Activated naive CD4-positive, alpha-beta T cell treated with anti-CD3 and anti-CD28 coated beads, Interleukin-2, amount 50 U/mL, for 72 hours (primary cell): Measurements from ENCODE around the gene FOXE1. TPM values are rescaled to one million over a fixed set of nuclear protein-coding genes. Genes with fewer than 3 reads are reported as not detected.
A peak's percentile ranks its signal among the peaks of the same experiment; 100 is the strongest.

Experiments
- ATAC-seq, 2 donors: fragments of 150-1000 bp; cut with Tn5 transposase; 2 replicates each; pipeline ENCODE4 v1.10.0; 2021; ENCODE audit warnings: mild to moderate bottlenecking in 2 of 2, moderate library complexity in 2 of 2
- DNase-seq, 2 donors: peaks; one replicate each; pipeline ENCODE4 v3.0.0; 2021 to 2022; ENCODE audit warnings: low spot score in 2 of 2
- H3K27ac Mint-ChIP-seq, 2 donors: one replicate each; pipeline ENCODE4 v1.8.0; 2022; ENCODE audit warnings: mild to moderate bottlenecking in 2 of 2, mixed read lengths in 2 of 2
- H3K36me3 Mint-ChIP-seq, 2 donors: one replicate each; pipeline ENCODE4 v1.8.0; 2022; ENCODE audit warnings: mixed read lengths in 2 of 2
- H3K9me3 Mint-ChIP-seq, 2 donors: one replicate each; pipeline ENCODE4 v1.8.0; 2022; ENCODE audit warnings: mixed read lengths in 2 of 2
- total RNA-seq, 2 donors: library from RNA; stranded (reverse); gene quantifications; one replicate each; pipeline ENCODE4 v1.2.3, GENCODE V29; 2022

Gene FOXE1
- total RNA-seq = under 1 TPM; 0.06 to 0.07 TPM

DNA sequence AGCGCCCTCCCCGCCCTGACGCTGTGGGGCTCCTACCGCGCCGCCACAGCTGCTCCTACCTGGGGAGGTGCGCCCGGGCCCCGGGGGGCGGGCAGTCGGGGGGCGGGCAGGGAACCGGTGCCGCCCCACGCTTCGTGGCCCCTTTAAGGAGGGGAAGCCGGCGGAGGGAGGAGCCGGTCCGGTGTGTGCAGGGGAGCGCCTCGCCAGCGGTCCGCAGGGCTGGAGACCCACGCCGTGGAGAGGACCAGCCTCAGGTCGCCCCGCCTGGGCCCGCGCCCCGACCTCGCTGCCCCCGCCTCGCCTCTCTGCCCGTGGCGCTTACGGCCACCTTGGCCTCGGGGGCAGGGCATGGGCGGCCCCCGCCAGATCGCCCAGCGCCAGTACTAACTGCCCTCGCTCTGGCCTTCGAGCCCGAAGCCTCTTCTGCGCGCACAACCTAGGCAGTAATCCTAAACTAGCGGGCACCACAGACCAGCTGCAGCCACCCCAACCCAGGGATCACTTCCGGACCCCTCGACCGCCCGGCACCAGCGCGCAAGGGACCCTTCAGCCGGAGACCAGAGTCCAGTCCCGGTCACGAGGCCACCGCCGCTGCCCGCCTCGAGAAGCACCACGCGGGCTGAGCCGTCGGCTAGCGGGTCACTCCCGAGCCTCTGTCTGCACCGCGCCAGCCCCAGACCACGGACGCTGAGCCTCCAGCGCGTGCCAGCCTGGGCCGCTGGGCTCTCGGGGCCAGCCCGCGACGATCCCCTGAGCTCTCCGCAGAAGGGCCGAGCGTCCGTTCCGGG, at the start of gene FOXE1:
Gene FOXE1 (plus strand): TSS at position 171 of the 788 bp plus-strand sequence. CDS start 689 bp downstream, outside the sequence.
- DNase-seq = no peak
- peaks cover 0 to 13% of the 10 kb centered on the region in 2 donors for H3K36me3 Mint-ChIP-seq
- H3K27ac Mint-ChIP-seq = no peak within 1 kb of the TSS
- peak; percentile 13 to 49 for ATAC-seq
- H3K9me3 Mint-ChIP-seq = no peaks in the 10 kb centered on the region

DNA sequence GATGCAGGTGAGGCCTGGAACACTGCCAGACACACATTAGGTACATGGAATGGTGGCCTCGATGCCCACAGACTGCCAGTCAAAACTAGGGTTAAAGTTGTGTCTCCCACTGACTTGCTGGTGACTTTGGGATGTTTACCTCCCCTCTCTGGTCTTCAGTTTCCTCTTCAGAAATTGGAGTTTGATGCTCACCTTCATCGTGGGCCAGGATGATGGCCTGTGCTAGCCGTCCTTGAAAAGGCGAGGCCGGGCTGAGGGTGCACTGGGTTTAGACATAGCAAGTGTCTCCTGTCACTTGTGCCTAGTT, 49.0 kb upstream of the FOXE1 start:
- no peak for ATAC-seq
- Mint-ChIP-seq H3K27ac (no peak overlapping the region), H3K36me3 (peaks cover 0 to 6% of the 10 kb centered on the region in 2 donors), H3K9me3 (no peaks in the 10 kb centered on the region)
- no peak for DNase-seq

DNA sequence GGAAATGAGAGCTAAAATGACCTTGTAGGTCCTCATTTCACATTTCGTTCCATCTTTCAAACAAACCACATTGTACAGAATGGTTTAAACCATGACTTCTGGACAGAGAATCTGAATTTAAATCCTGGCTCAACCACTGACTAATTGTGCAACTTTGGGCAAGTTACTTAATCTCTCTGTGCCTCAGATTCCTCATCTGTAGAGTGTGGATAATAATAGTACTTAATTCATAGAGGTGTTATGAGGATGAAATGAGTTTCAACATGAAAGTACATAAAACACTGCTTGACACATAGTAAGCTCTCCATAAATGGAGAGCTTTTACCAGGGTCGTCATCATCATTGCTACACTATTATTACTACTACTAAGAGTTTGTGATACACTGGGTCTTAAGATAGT, 46.3 kb upstream of the FOXE1 start:
- Mint-ChIP-seq H3K27ac (no peak overlapping the region), H3K36me3 (peaks cover 0 to 6% of the 10 kb centered on the region in 2 donors), H3K9me3 (no peaks in the 10 kb centered on the region)
- DNase-seq (no peak), ATAC-seq (no peak)

DNA sequence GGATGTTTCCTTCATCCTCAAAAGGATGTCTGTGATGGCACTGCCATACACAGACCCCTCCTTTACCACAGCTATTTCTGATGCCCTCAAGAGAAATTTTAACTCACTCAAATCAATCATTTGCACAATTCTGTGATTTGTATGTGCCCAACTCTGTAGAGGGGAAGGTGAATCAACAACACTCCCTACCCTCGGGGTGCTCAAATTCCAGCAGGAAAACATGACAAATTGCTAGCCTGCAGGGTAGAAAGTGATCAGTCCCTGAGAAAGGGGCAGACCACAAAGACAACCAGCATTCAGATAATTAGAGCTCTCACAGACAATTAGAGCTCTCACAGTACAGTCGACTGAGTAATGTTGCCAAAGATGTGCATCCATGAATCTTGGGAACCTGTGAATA, 45.3 kb upstream of the FOXE1 start:
- DNase-seq = no peak
- H3K27ac Mint-ChIP-seq = no peak overlapping the region
- ATAC-seq = no peak
- peaks cover 0 to 6% of the 10 kb centered on the region in 2 donors for H3K36me3 Mint-ChIP-seq
- H3K9me3 Mint-ChIP-seq = no peaks in the 10 kb centered on the region

DNA sequence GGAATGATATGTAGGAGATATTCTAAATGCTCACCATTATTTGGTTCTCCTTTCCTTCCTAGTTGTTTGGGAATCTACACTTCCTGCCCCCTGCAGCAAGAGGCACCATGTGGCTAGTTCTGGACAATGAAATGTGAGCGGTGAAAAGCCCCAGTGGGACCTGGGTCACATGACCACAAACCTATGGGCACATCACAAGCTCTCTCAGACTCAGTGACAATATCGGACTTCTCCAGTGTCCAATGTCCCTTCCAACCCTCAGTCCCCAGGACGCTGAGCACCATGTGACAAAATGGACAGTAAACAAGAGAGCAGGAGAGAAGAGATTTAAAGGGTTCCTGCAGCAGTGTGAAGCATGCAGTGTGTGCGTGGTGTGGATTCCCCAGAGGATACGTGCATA, 44.6 kb upstream of the FOXE1 start:
- no peak for DNase-seq
- ATAC-seq = no peak
- Mint-ChIP-seq H3K9me3 (no peaks in the 10 kb centered on the region), H3K36me3 (peaks cover 0 to 6% of the 10 kb centered on the region in 2 donors), H3K27ac (no peak overlapping the region)

DNA sequence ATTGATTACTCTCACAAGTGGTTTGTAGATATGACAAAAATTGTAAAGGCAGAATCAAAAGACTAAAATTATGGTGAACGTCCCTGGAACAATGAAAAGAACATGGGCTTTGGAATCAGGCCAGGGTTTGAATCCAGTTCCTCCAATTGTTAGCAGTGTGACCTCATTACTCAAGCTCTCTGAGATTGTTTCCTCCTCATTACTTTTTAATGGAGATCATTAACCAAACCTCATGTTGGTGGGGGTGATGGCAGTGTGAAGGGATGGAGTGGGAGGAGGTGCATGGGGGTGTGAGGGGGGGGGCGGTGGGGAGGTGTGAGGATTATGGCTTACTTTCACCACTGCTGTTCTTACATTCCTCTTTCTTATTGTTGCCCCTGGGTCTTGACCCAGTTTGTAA, 44.1 kb upstream of the FOXE1 start:
- H3K27ac Mint-ChIP-seq = no peak overlapping the region
- no peak for DNase-seq
- no peaks in the 10 kb centered on the region for H3K9me3 Mint-ChIP-seq
- ATAC-seq = no peak
- H3K36me3 Mint-ChIP-seq = peaks cover 0 to 5% of the 10 kb centered on the region in 2 donors

DNA sequence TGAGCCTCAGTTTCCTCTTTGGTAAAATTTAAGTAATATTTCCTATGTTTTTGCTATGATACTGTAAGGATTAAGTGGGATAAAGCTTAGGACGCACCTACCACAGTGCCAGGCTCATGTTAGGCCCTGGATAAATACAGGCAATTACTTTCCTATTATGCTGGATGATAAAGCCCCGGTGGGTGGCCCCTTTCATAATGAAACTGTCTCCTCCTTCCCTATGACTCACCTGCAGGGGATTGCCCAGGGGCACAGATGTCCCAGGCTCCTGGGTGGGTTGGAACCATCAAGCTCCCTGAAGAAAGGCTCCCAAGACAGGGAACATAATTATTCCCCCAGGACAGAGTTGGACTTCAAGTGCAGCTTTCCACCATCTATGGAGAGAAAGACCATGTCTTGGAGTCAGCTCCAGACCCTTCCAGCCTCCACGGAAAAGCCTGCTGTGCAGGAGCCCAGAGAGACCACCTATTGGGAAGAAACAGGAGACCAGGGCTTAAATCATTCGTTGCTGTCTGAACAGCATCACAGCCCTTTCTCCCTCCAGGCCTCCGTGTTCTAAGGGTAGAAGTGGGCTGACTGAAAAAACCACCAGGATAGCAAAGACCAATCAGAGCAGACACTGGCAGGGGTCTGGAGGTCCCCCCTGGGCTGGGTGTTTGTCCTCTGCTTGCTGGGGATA, 43.2 kb upstream of the FOXE1 start:
- peak overlapping the region in 1 of 2 donors; percentile 16 for H3K27ac Mint-ChIP-seq
- no peak for DNase-seq
- H3K36me3 Mint-ChIP-seq = no peaks in the 10 kb centered on the region
- peak in 1 of 2 donors; percentile 54 for ATAC-seq
- H3K9me3 Mint-ChIP-seq = no peaks in the 10 kb centered on the region

DNA sequence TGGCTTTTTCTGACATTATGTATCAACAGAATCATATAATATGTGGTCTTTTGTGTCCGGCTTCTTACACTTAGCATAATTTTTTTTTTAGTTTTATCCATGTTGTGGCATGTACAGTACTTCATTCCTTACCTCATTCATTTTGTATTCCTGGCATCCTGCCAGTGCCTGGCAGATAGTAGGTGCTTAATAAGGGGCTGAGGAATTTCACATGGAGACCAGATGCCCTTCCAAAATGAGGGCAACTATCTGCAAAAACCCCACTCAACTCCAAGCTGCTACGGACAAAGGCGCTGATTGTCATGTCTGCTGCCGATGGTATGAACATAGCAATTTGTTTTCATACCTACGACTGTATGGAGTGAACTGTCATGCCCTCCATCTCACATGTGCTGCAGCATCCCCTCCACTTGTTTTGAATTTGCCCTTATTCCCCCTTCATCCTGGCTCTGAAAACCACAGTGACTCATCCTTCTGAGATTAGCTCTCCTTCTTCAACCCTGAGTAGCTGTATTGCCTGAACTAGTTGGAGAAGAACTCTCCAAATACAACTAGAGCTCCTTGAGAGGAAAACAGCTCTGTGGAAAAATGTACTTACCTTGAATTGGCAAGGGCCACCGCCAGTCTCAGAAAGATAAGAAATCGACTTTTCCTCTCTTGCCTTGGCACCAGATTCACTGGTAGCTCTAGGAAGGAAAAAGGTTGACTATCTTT, 41.3 kb upstream of the FOXE1 start:
- Mint-ChIP-seq H3K27ac (no peak overlapping the region), H3K36me3 (no peaks in the 10 kb centered on the region), H3K9me3 (no peaks in the 10 kb centered on the region)
- DNase-seq = no peak
- peak in 1 of 2 donors; percentile 18 for ATAC-seq

DNA sequence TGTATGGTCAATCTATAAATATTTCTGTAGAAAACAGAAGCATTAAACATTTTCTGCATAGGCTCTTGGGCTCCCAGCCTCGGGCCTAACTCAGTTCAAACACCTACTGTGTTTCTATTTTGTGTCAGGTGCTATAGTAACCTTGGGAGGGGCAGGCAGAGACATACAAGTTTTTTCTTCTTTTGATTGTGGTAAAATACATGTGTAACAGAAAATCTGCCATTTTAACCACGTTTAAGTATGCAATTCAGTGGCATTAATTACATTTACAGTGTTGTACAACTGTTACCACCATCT, 40.8 kb upstream of the FOXE1 start:
- no peaks in the 10 kb centered on the region for H3K9me3 Mint-ChIP-seq
- no peak overlapping the region for H3K27ac Mint-ChIP-seq
- ATAC-seq = no peak
- no peak for DNase-seq
- no peaks in the 10 kb centered on the region for H3K36me3 Mint-ChIP-seq

DNA sequence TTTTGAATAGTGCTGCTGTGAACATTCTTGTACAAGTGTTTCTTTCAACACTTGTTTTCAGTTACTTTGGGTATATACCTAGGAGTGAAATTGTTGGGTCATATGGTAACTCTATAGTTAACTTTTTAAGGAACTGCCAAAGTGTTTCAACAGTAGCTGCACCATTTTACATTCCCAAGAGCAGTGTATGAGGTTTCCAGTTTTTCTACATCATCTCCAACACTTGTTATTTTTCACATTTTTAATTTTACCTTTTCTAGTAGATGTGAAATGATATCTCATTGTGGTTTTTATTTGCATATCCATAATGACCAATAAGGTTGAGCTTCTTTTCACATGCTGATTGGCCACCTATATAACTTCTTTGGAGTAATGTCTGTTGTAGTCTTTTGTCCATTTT, 40.0 kb upstream of the FOXE1 start:
- no peaks in the 10 kb centered on the region for H3K9me3 Mint-ChIP-seq
- no peak overlapping the region for H3K27ac Mint-ChIP-seq
- ATAC-seq (no peak), DNase-seq (no peak)
- H3K36me3 Mint-ChIP-seq = no peaks in the 10 kb centered on the region

DNA sequence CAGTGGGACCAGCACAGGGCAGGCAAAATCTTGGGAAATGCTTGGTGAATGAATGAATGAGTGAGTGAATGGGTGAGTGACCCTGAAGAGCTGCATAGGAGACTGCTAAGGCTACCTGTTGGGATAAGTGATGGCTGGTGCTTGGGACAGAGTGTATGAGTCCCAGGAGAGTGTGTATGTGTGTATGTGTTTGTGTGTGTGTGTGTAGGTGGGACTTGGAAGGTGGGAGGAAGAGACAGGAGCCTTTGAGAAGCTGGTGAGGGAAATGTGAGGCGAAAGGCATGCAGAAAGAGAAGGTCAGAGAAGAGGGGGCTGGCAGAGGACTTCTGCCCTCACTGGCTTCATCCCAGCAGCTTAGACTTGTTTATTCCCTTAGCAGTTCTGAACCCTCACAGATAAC, 33.3 kb upstream of the FOXE1 start:
- no peak for ATAC-seq
- no peak overlapping the region for H3K27ac Mint-ChIP-seq

DNA sequence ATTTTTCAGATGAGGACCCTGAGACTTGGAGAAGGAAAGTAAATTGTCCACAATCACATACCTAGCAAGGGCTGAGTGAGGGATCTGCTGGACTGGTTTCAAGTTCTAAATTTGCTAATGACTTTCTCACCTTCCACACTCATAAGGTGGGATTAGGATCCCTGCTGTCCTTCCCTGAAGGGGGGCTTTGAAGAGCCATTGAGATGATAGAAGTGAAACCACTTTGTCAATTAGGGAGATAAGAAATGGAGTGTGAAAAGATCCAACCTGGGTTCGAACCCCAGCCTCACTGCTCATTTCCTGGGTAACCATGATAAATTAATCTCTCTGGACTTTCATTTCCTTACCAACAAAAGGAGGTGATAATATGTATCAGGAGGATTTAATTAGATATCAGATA, 32.7 kb upstream of the FOXE1 start:
- no peak overlapping the region for H3K27ac Mint-ChIP-seq
- H3K36me3 Mint-ChIP-seq = peaks cover 0 to 13% of the 10 kb centered on the region in 2 donors
- DNase-seq = no peak
- H3K9me3 Mint-ChIP-seq = no peaks in the 10 kb centered on the region
- ATAC-seq = no peak

More for the DNA sequence above, 33.3 kb upstream of the FOXE1 start:
- no peaks in the 10 kb centered on the region for H3K9me3 Mint-ChIP-seq
- H3K36me3 Mint-ChIP-seq = peaks cover 0 to 13% of the 10 kb centered on the region in 2 donors
- DNase-seq = no peak

DNA sequence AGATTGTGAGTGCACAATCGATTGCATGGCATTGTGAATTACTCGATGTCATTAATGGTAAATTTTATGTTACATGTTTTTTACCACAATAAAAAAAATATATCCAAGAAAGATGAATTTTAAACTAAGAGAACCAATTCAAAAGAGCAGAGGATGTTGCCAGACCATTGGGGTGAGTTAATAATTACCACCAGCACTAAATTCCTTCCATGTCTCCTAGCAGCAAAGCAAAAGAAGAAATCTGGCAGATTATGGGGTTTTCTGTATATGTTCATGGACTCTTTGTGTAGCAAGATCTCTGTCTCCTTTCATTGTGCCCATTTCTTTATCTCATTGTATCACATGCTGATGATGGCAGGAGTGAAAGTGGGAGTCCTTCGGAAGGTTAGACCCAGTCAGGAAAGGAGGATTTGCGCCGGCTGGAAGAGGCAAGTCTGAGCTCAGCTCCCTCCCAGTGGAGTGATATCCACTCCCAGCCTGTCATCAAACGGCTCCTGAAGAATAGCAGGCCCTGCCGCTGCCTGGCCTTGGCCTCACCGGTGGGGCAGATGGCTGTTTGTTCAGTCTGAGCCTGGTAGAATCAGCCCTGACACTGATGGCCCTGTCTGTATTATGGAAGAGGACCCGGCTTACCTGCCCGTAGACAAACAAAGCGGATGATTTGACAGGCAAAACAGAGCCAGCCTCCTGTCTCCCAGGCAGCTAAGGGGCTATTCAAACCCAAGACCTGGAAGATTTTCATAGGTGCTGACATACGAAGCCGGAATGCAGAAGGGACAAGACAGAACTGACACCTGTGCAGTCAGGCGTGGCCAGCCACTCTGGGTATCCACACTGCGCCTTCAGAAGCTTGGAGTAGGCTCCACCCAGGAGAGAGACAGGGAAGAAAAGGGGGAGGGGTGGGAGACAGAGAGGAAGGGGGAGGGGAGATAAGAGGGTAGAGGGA, 21.9 kb upstream of the FOXE1 start:
- no peak overlapping the region for H3K27ac Mint-ChIP-seq
- H3K36me3 Mint-ChIP-seq = no peaks in the 10 kb centered on the region
- no peaks in the 10 kb centered on the region for H3K9me3 Mint-ChIP-seq
- DNase-seq (no peak), ATAC-seq (no peak)

DNA sequence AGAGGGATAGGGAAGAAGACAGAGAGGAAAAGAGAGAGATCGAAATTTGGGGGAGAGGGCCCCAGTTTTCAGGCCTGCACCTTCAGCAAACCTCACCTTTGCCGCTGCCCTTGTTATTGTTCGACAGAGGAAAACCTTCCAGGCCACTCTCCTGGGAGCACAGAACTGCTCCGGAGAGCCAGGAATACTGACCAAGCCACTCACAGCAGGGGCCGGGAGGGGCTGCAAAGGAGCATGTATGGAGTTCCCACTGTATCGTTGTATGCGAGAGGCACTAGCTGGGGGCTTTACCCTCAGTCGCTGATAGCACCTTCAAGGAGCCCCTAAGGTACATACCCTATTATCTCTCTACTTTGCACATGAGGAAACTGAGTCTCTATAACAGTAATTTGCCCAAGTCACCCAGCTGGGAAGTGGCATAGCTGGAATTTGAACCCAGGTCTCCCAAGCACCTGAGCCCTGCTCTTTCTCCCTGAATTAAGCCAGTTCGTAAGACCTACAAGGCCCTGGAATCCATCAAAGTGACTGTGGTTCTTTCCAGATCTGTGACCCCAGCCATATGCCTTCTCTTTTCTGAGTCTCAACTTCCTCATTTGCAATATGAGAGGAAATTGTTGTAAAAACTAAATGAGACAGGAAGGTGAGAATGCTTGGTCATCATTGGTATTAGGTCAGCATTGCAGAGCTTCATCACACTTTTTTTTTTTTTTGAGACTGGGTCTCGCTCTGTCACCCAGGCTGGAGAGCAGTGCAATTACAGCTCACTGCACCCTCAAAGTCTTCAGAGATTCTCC, 21.0 kb upstream of the FOXE1 start:
- Mint-ChIP-seq H3K27ac (no peak overlapping the region), H3K36me3 (no peaks in the 10 kb centered on the region)

DNA sequence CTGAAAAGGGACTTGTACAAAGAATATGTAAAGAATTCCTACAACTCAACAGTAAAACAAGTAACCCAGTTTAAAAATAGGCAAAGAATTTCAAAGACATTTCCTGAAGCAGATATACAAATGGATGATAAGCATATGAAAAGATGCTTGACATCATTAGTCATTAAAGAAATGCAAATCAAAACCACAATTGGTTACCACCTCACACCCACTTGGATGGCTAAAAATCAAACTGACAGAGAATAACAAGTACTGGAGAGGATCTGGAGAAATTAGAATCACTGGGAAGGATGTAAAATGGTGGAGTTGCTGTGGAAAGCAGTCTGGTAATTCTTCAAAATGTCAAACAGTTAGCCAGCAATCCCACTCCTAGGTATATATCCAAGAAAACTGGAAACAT, 12.5 kb upstream of the FOXE1 start:
- no peaks in the 10 kb centered on the region for H3K36me3 Mint-ChIP-seq
- no peak for ATAC-seq
- no peak overlapping the region for H3K27ac Mint-ChIP-seq
- no peak for DNase-seq
- H3K9me3 Mint-ChIP-seq = no peaks in the 10 kb centered on the region

More for the DNA sequence above, 21.0 kb upstream of the FOXE1 start:
- no peak for DNase-seq
- H3K9me3 Mint-ChIP-seq = no peaks in the 10 kb centered on the region
- no peak for ATAC-seq

DNA sequence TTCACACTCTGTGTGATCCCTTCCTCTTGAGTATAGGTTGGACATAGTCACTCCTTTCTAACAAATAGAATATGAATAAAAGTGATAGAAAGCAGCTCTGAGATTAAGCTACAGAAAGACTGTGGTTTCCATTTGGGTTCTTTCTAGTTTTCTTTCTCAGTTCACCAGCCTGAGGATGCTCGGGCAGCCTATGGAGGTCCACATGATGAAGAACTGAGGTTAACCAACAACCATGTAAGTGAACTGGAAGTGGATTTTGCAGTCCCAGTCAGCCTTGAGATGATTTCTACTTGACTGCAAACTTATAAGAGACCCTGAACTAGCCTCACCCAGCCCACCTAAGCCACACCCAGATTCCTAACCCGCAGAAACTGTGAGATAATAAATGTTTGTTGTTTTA, 10.1 kb upstream of the FOXE1 start:
- no peak overlapping the region for H3K27ac Mint-ChIP-seq

More for the DNA sequence above, 10.1 kb upstream of the FOXE1 start:
- Mint-ChIP-seq H3K36me3 (peaks cover 0 to 6% of the 10 kb centered on the region in 2 donors), H3K9me3 (no peaks in the 10 kb centered on the region)
- no peak for ATAC-seq
- no peak for DNase-seq
